GM18870 (cell line): ENCODE results near the gene CROT.

ENCODE experiments used
- ATAC-seq: cut with Tn5 transposase; IDR thresholded peaks from one replicate; pipeline ENCODE4 v1.9.1; 2021; ENCODE audit warnings: moderate library complexity; ENCODE audit not compliant: unreplicated experiment

CROT gene

GRCh38 chr7:87341441-87341840, 4.0 kb upstream of the CROT start:
- ATAC-seq, result no peak

- ATAC-seq, result no peak
Observed at GRCh38 chr7:87342231-87342630, 3.2 kb upstream of the CROT start.

- no peak for ATAC-seq
Observed at GRCh38 chr7:87344446-87344845, 1.0 kb upstream of the CROT start.

GRCh38 chr7:87345962-87346371, 503 bp downstream of the CROT start:
- no peak for ATAC-seq

GRCh38 chr7:87347207-87347606, 1.7 kb downstream of the CROT start:
- ATAC-seq, result no peak

GRCh38 chr7:87347664-87348063, 2.2 kb downstream of the CROT start:
- no peak for ATAC-seq

GRCh38 chr7:87354749-87355148, 9.3 kb downstream of the CROT start:
- ATAC-seq, result no peak

- no peak for ATAC-seq
Observed at GRCh38 chr7:87356448-87356847, 11.0 kb downstream of the CROT start.

- ATAC-seq, result no peak
Observed at GRCh38 chr7:87359366-87359765, 13.9 kb downstream of the CROT start.

GRCh38 chr7:87361320-87361719, 15.9 kb downstream of the CROT start:
- no peak for ATAC-seq

GRCh38 chr7:87363342-87363741, 17.9 kb downstream of the CROT start:
- no peak for ATAC-seq

- ATAC-seq, result no peak
Observed at GRCh38 chr7:87364246-87364645, 18.8 kb downstream of the CROT start.

- ATAC-seq, result no peak
Observed at GRCh38 chr7:87369216-87369615, 23.8 kb downstream of the CROT start.

- no peak for ATAC-seq
Observed at GRCh38 chr7:87370660-87371180, 25.3 kb downstream of the CROT start.

- ATAC-seq, result no peak
Observed at GRCh38 chr7:87375662-87376435, 30.4 kb downstream of the CROT start.

- ATAC-seq, result no peak
Observed at GRCh38 chr7:87380905-87381304, 35.4 kb downstream of the CROT start.

GRCh38 chr7:87391020-87391701, 45.7 kb downstream of the CROT start:
- no peak for ATAC-seq

GRCh38 chr7:87395442-87396020, 50.1 kb downstream of the CROT start:
- no peak for ATAC-seq

GRCh38 chr7:87398446-87398845, 53.0 kb downstream of the CROT start:
- ATAC-seq, result no peak

- ATAC-seq, result no peak
Observed at GRCh38 chr7:87404674-87405073, 59.2 kb downstream of the CROT start.

- no peak for ATAC-seq
Observed at GRCh38 chr7:87411186-87411585, 65.7 kb downstream of the CROT start.

- no peak for ATAC-seq
Observed at GRCh38 chr7:87413029-87413428, 67.6 kb downstream of the CROT start.
